ENCODE measurements around the gene CD274. TPM values are rescaled to one million over a fixed set of nuclear protein-coding genes. Genes with fewer than 3 reads are reported as not detected.

CD274 gene
- total RNA-seq, 3 donors from 2014 or later (not counting 1 experiment from before 2014, with no cell fraction given): 4.9 to 7.2 (median 6.0) TPM

- H3K36me3 Mint-ChIP-seq: no peaks in the 10 kb centered on the region
- no peak overlapping the region for H3K27ac Mint-ChIP-seq
- no peak overlapping the region for H3K4me3 Mint-ChIP-seq
- no peaks in the 10 kb centered on the region for H3K27me3 ChIP-seq (ENCODE audit: control insufficient read depth, insufficient read depth, low read length)
- intact Hi-C loops (cut with micrococcal nuclease): no loop called here
- no peaks in the 10 kb centered on the region for H3K27me3 Mint-ChIP-seq (ENCODE audit: low read depth in 2 of 2)
- H3K9me3 ChIP-seq (ENCODE audit: control insufficient read depth, insufficient read depth, low read length): no peaks in the 10 kb centered on the region
- no peak overlapping the region for H3K4me3 ChIP-seq (ENCODE audit: low read length)
- DNase-seq: no peak
- peaks cover 0 to 6% of the 10 kb centered on the region in 2 donors for H3K4me1 Mint-ChIP-seq
- peaks cover 6% of the 10 kb centered on the region for H3K4me1 ChIP-seq (ENCODE audit: control insufficient read depth, insufficient read depth, low read length)
- H3K27ac ChIP-seq (ENCODE audit: low read length): no peak overlapping the region
- TF ChIP-seq CTCF (IDR thresholded peaks at IDR 0.05): no peak
- H3K36me3 ChIP-seq (ENCODE audit: control insufficient read depth, insufficient read depth, low read length): no peaks in the 10 kb centered on the region
- ATAC-seq: no peak
- 89% methylated on average over 10 of the region's 10 CpGs for WGBS (ENCODE audit: insufficient coverage)
- H3K9me3 Mint-ChIP-seq: no peaks in the 10 kb centered on the region
These were observed 66.3 kb downstream of the CD274 start for GRCh38 chr9:5516453-5517220.

GRCh38 chr9:5518171-5518936 is 68.0 kb downstream of the CD274 start:
- Histone ChIP-seq H3K27ac (ENCODE audit: low read length) (no peak overlapping the region), H3K9me3 (ENCODE audit: control insufficient read depth, insufficient read depth, low read length) (no peaks in the 10 kb centered on the region), H3K4me3 (ENCODE audit: low read length) (no peak overlapping the region), H3K27me3 (ENCODE audit: control insufficient read depth, insufficient read depth, low read length) (no peaks in the 10 kb centered on the region), H3K36me3 (ENCODE audit: control insufficient read depth, insufficient read depth, low read length) (no peaks in the 10 kb centered on the region), H3K4me1 (ENCODE audit: control insufficient read depth, insufficient read depth, low read length) (peaks cover 6% of the 10 kb centered on the region)
- no peak for TF ChIP-seq CTCF (IDR thresholded peaks at IDR 0.05)
- peaks cover 0 to 6% of the 10 kb centered on the region in 2 donors for H3K4me1 Mint-ChIP-seq
- intact Hi-C loops (cut with micrococcal nuclease): no loop called here
- WGBS (ENCODE audit: insufficient coverage): 30% methylated on average over 2 of the region's 2 CpGs
- H3K36me3 Mint-ChIP-seq: no peaks in the 10 kb centered on the region
- no peak overlapping the region for H3K4me3 Mint-ChIP-seq
- DNase-seq (no peak), ATAC-seq (no peak)
- H3K27ac Mint-ChIP-seq: no peak overlapping the region
- no peaks in the 10 kb centered on the region for H3K9me3 Mint-ChIP-seq
- no peaks in the 10 kb centered on the region for H3K27me3 Mint-ChIP-seq (ENCODE audit: low read depth in 2 of 2)

- no peak overlapping the region for H3K27ac ChIP-seq (ENCODE audit: low read length)
- H3K27ac Mint-ChIP-seq: no peak overlapping the region
- ATAC-seq (no peak), DNase-seq (no peak)
- H3K4me3 Mint-ChIP-seq: no peak overlapping the region
- peaks cover 6% of the 10 kb centered on the region for H3K4me1 ChIP-seq (ENCODE audit: control insufficient read depth, insufficient read depth, low read length)
- no peaks in the 10 kb centered on the region for H3K27me3 Mint-ChIP-seq (ENCODE audit: low read depth in 2 of 2)
- TF ChIP-seq CTCF (IDR thresholded peaks at IDR 0.05): no peak
- peaks cover 0 to 6% of the 10 kb centered on the region in 2 donors for H3K4me1 Mint-ChIP-seq
- no peaks in the 10 kb centered on the region for H3K36me3 Mint-ChIP-seq
- H3K4me3 ChIP-seq (ENCODE audit: low read length): no peak overlapping the region
- H3K9me3 Mint-ChIP-seq: no peaks in the 10 kb centered on the region
- intact Hi-C loops (cut with micrococcal nuclease): no loop called here
- no peaks in the 10 kb centered on the region for H3K9me3 ChIP-seq (ENCODE audit: control insufficient read depth, insufficient read depth, low read length)
- H3K27me3 ChIP-seq (ENCODE audit: control insufficient read depth, insufficient read depth, low read length): no peaks in the 10 kb centered on the region
- no peaks in the 10 kb centered on the region for H3K36me3 ChIP-seq (ENCODE audit: control insufficient read depth, insufficient read depth, low read length)
- WGBS (ENCODE audit: insufficient coverage): 3% methylated on average over 2 of the region's 2 CpGs
These were observed 68.6 kb downstream of the CD274 start for GRCh38 chr9:5518937-5519319.

Other genes with a start within 250 kb of the CD274 start
- gene INSL4, start 219.1 kb upstream of the CD274 start, total RNA-seq: not detected
- gene RLN2, start 145.8 kb upstream of the CD274 start, total RNA-seq: 1 to 10 TPM in 1 of 3 donors, under 1 TPM in 2; 0.88 to 1.4 (median 0.94) TPM
- gene RLN1, start 110.7 kb upstream of the CD274 start, total RNA-seq: 1 to 10 TPM in 2 of 3 donors, under 1 TPM in 1; 0.43 to 1.9 (median 1.5) TPM
- gene PLGRKT, start 12.6 kb upstream of the CD274 start, total RNA-seq: 10 to 100 TPM; 14.7 to 17.8 (median 17.3) TPM
- gene PDCD1LG2, start 60.0 kb downstream of the CD274 start, total RNA-seq: 1 to 10 TPM in 1 of 3 donors, under 1 TPM in 2; 0.14 to 1.2 (median 0.16) TPM
- gene RIC1, start 178.6 kb downstream of the CD274 start, total RNA-seq: 10 to 100 TPM; 23.5 to 33.9 (median 31.8) TPM